AG10803 (cell line): ENCODE results near the gene TMEM121.

Experiments used
- DNase-seq: peaks from one replicate; pipeline ENCODE4 v3.0.0; 2010; ENCODE audit warnings: low read depth
- H3K4me3 ChIP-seq: 2 replicates; pipeline ENCODE4 v1.5.1; 2011; ENCODE audit warnings: mild to moderate bottlenecking, low read length, control low read depth
- CTCF ChIP-seq: conservative IDR thresholded peaks from 2 replicates; pipeline ENCODE4 v1.5.1; 2011; ENCODE audit warnings: mild to moderate bottlenecking, low read length, control low read depth, inconsistent platforms

The TMEM121 gene

GRCh38 chr14:105531894-105532623 is 5.7 kb downstream of the TMEM121 start:
- H3K4me3 ChIP-seq, result no peak overlapping the region
- no peak for TF ChIP-seq CTCF
- no peak for DNase-seq

GRCh38 chr14:105532735-105533141 is 6.4 kb downstream of the TMEM121 start:
- no peak overlapping the region for H3K4me3 ChIP-seq
- TF ChIP-seq CTCF, result peak; percentile 51
- peak; percentile 17 for DNase-seq

GRCh38 chr14:105533391-105533790 is 7.0 kb downstream of the TMEM121 start:
- no peak for DNase-seq
- no peak for TF ChIP-seq CTCF
- no peak overlapping the region for H3K4me3 ChIP-seq

- no peak for DNase-seq
- H3K4me3 ChIP-seq, result no peak overlapping the region
- no peak for TF ChIP-seq CTCF
Observed at GRCh38 chr14:105533811-105534498, 7.6 kb downstream of the TMEM121 start.

- TF ChIP-seq CTCF, result no peak
- H3K4me3 ChIP-seq, result no peak overlapping the region
- DNase-seq, result no peak
Observed at GRCh38 chr14:105534586-105534985, 8.2 kb downstream of the TMEM121 start.

- no peak overlapping the region for H3K4me3 ChIP-seq
- TF ChIP-seq CTCF, result no peak
Observed at GRCh38 chr14:105536051-105536450, 9.7 kb downstream of the TMEM121 start.

More at GRCh38 chr14:105536051-105536450, 9.7 kb downstream of the TMEM121 start:
- DNase-seq, result no peak
